Testis (tissue), 3 donors: ENCODE measurements around the gene RNF207. TPM values are rescaled to one million over a fixed set of nuclear protein-coding genes. Genes with fewer than 3 reads are reported as not detected.
A peak's percentile ranks its signal among the peaks of the same experiment; 100 is the strongest.

Source experiments
- DNase-seq: peaks from one replicate; pipeline ENCODE4 v3.0.0-alpha.2; 2019
- H3K27ac ChIP-seq, 2 donors: fragments of 200-600 bp; sonication (generic); one replicate each; pipeline ENCODE4 v1.5.1; 2019
- H3K27me3 ChIP-seq: fragments of 200-600 bp; sonication (generic); one replicate; pipeline ENCODE4 v1.5.1; 2019
- H3K36me3 ChIP-seq: fragments of 200-600 bp; sonication (generic); one replicate; pipeline ENCODE4 v1.5.1; 2017; ENCODE audit warnings: low read depth; ENCODE audit errors: missing control alignments
- H3K4me1 ChIP-seq: fragments of 200-600 bp; sonication (generic); one replicate; pipeline ENCODE4 v1.5.1; 2019
- H3K4me3 ChIP-seq, 2 donors: fragments of 200-600 bp; sonication (generic); one replicate each; pipeline ENCODE4 v1.5.1; 2017 to 2019
- H3K9me3 ChIP-seq: fragments of 200-600 bp; sonication (generic); one replicate; pipeline ENCODE4 v1.5.1; 2017
- CTCF ChIP-seq, 3 experiments: fragments of 450-650 bp in 2 of 3; fragments of 200-600 bp in 1 of 3; sonication (generic) in 1 of 3; IDR thresholded peaks; one replicate each; pipeline ENCODE4 v1.5.1; 2016 to 2019; ENCODE audit warnings: antibody characterized with exemption in 3 of 3, mild to moderate bottlenecking in 2 of 3, moderate library complexity in 1 of 3
- POLR2A ChIP-seq: fragments of 450-650 bp; IDR thresholded peaks from one replicate; pipeline ENCODE4 v1.6.1; 2017; ENCODE audit warnings: antibody characterized with exemption, mild to moderate bottlenecking, moderate library complexity
- WGBS, 2 donors: methylation state at CpG; one replicate each; pipeline ENCODE4 v1.1.5; 2018; 5-methylcytosine and 5-hydroxymethylcytosine counted together
- intact Hi-C: fragments of 100-400 bp; cut with DNase I; formaldehyde crosslinking; loops from one replicate; pipeline ENCODE4 v1.15.1; 2023; ENCODE audit warnings: low total_unique reads
- polyA plus RNA-seq: library from polyadenylated mRNA; stranded (reverse); fragments of 350-450 nt; fragmentation: Illumina TruSeq; extraction: RNeasy Lipid Tissue Mini Kit (QIAGEN cat#74804); gene quantifications from one replicate; pipeline ENCODE4 v1.2.3, GENCODE V29; 2014; ENCODE audit warnings: low read depth, low replicate concordance; ENCODE audit not compliant: insufficient read depth
- total RNA-seq, 2 donors: library from RNA; depleted of rRNA; stranded (reverse); fragments of >200 nt; gene quantifications; one replicate each; pipeline ENCODE4 v1.2.3, GENCODE V29; 2016

The RNF207 gene
- total and polyA plus RNA-seq, 3 donors from 2014 or later = 4.8 to 20.1 (median 13.2) TPM

- peaks cover 4% of the 10 kb centered on the region for H3K4me1 ChIP-seq
- H3K9me3 ChIP-seq = no peaks in the 10 kb centered on the region
- DNase-seq = peak; percentile 33
- 1 to 2% methylated on average over 15 to 36 of the region's 36 CpGs for WGBS, 2 donors
- peak overlapping the region; percentile 21 to 31 for H3K4me3 ChIP-seq
- no peaks in the 10 kb centered on the region for H3K36me3 ChIP-seq
- H3K27ac ChIP-seq = no peak overlapping the region
- no peaks in the 10 kb centered on the region for H3K27me3 ChIP-seq
- TF ChIP-seq POLR2A (no peak), CTCF (IDR thresholded peaks at IDR 0.05) (no peak)
- intact Hi-C loops = no loop called here
These were observed 25.1 kb upstream of the RNF207 start for GRCh38 chr1:6180707-6181311.

GRCh38 chr1:6181347-6181770 is 24.6 kb upstream of the RNF207 start:
- Histone ChIP-seq H3K27me3 (no peaks in the 10 kb centered on the region), H3K9me3 (no peaks in the 10 kb centered on the region), H3K36me3 (no peaks in the 10 kb centered on the region), H3K4me3 (no peak overlapping the region), H3K4me1 (peaks cover 4% of the 10 kb centered on the region), H3K27ac (no peak overlapping the region)
- 3 to 4% methylated on average over 7 to 10 of the region's 10 CpGs for WGBS, 2 donors
- TF ChIP-seq CTCF (IDR thresholded peaks at IDR 0.05) = no peak
- TF ChIP-seq POLR2A = no peak
- intact Hi-C loops = no loop called here
- DNase-seq = peak; percentile 48

- intact Hi-C loops = no loop called here
- TF ChIP-seq POLR2A = no peak
- TF ChIP-seq CTCF (IDR thresholded peaks at IDR 0.05) = no peak
- H3K36me3 ChIP-seq = no peaks in the 10 kb centered on the region
- no peak overlapping the region for H3K4me3 ChIP-seq
- no peak for DNase-seq
- 68 to 78% methylated on average over 6 of the region's 6 CpGs for WGBS, 2 donors
- peaks cover 4% of the 10 kb centered on the region for H3K4me1 ChIP-seq
- H3K9me3 ChIP-seq = no peaks in the 10 kb centered on the region
- no peak overlapping the region for H3K27ac ChIP-seq
- H3K27me3 ChIP-seq = no peaks in the 10 kb centered on the region
These were observed 22.4 kb upstream of the RNF207 start for GRCh38 chr1:6183520-6183989.

GRCh38 chr1:6184083-6184783 is 21.7 kb upstream of the RNF207 start:
- no peak for DNase-seq
- no peaks in the 10 kb centered on the region for H3K9me3 ChIP-seq
- intact Hi-C loops = no loop called here
- no peaks in the 10 kb centered on the region for H3K36me3 ChIP-seq
- H3K4me3 ChIP-seq = no peak overlapping the region
- no peaks in the 10 kb centered on the region for H3K27me3 ChIP-seq
- no peak overlapping the region for H3K27ac ChIP-seq
- 83% methylated on average over 13 of the region's 13 CpGs for WGBS, 2 donors
- peaks cover 4% of the 10 kb centered on the region for H3K4me1 ChIP-seq
- no peak for TF ChIP-seq POLR2A
- no peak for TF ChIP-seq CTCF (IDR thresholded peaks at IDR 0.05)
